Prostate gland (tissue), 2 donors: ENCODE results near the gene RAPGEF4. TPM values are rescaled to one million over a fixed set of nuclear protein-coding genes. Genes with fewer than 3 reads are reported as not detected.

ENCODE experiments used
- DNase-seq: peaks from one replicate; pipeline ENCODE4 v3.0.0-alpha.2; 2019; ENCODE audit warnings: low spot score
- H3K27ac ChIP-seq, 2 donors: fragments of 200-600 bp; sonication (generic); 2 replicates each; pipeline ENCODE4 v1.5.1; 2017 to 2019
- H3K27me3 ChIP-seq: fragments of 200-600 bp; sonication (generic); replicated peaks from 2 replicates; pipeline ENCODE4 v1.5.1; 2019; ENCODE audit not compliant: insufficient read depth
- H3K36me3 ChIP-seq, 2 donors: fragments of 200-600 bp; sonication (generic); 1 replicate in 1 of 2; 2 replicates in 1 of 2; pipeline versions ENCODE4 v1.5.1 to v1.8.1; 2017 to 2019
- H3K4me1 ChIP-seq: fragments of 200-600 bp; sonication (generic); replicated peaks from 2 replicates; pipeline ENCODE4 v1.5.1; 2019
- H3K4me3 ChIP-seq, 2 donors: fragments of 200-600 bp; sonication (generic); 2 replicates each; pipeline ENCODE4 v1.5.1; 2017 to 2019
- H3K9me3 ChIP-seq: fragments of 200-600 bp; sonication (generic); 2 replicates; pipeline ENCODE4 v1.5.1; 2017
- CTCF ChIP-seq, 4 experiments: fragments of 200-600 bp in 2 of 4; fragments of 450-650 bp in 2 of 4; sonication (generic) in 2 of 4; IDR thresholded peaks; 1 replicate in 3 of 4; 2 replicates in 1 of 4; pipeline ENCODE4 v1.5.1; 2016 to 2019; ENCODE audit warnings: antibody characterized with exemption in 4 of 4, mild to moderate bottlenecking in 2 of 4, moderate library complexity in 2 of 4
- POLR2A ChIP-seq: fragments of 450-650 bp; IDR thresholded peaks from one replicate; pipeline ENCODE4 v1.6.1; 2016; ENCODE audit warnings: antibody characterized with exemption, mild to moderate bottlenecking
- POLR2AphosphoS5 ChIP-seq: sonication (generic); formaldehyde crosslinking; IDR thresholded peaks from one replicate; pipeline ENCODE4 v1.6.1; 2017; ENCODE audit warnings: antibody characterized with exemption
- WGBS: methylation state at CpG from one replicate; pipeline ENCODE4 v1.1.5; 2018; 5-methylcytosine and 5-hydroxymethylcytosine counted together
- intact Hi-C: fragments of 100-400 bp; cut with DNase I; formaldehyde crosslinking; loops from one replicate; pipeline ENCODE4 v1.14.2; 2022
- total RNA-seq, 2 donors: library from RNA; depleted of rRNA; stranded (reverse); fragments of >200 nt; gene quantifications; one replicate each; pipeline ENCODE4 v1.1.0, GENCODE V29; 2016

RAPGEF4 gene
- total RNA-seq, 2 donors from 2014 or later, result 7.3 to 31.0 TPM

- Histone ChIP-seq H3K36me3 (no peaks in the 10 kb centered on the region), H3K4me3 (no peak overlapping the region), H3K27me3 (no peaks in the 10 kb centered on the region), H3K27ac (no peak overlapping the region), H3K9me3 (no peaks in the 10 kb centered on the region), H3K4me1 (no peaks in the 10 kb centered on the region)
- no peak for DNase-seq
- 59% methylated on average over 7 of the region's 7 CpGs for WGBS
- intact Hi-C loops, result no loop called here
- no peak for TF ChIP-seq POLR2A
- no peak for TF ChIP-seq POLR2AphosphoS5
- TF ChIP-seq CTCF (IDR thresholded peaks at IDR 0.05), result no peak
These were observed 86.0 kb downstream of the RAPGEF4 start for GRCh38 chr2:172821370-172822338.

DNA sequence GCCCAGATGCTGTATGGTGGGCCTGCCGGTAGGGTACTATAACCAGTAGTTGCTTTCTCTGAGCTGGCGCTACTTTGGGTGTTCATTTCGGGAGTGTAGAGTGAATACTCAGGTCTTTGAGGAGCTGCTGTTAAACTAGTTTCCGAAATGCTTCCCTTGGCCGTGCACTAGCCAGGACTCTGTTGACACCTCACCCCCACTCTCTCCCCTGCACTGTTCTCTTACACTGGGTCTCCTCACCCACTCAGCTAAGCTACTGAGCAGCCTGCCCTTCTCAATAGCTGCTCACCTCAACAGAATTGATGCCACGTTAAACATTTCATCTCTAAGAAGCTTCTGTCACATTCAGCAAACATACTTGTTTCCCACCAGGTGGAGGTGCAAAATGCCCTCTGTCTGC, 86.9 kb downstream of the RAPGEF4 start:
- WGBS, result 96% methylated on average over 6 of the region's 6 CpGs
- TF ChIP-seq POLR2AphosphoS5 (no peak), CTCF (IDR thresholded peaks at IDR 0.05) (no peak), POLR2A (no peak)
- H3K9me3 ChIP-seq, result no peaks in the 10 kb centered on the region
- no peaks in the 10 kb centered on the region for H3K27me3 ChIP-seq
- H3K36me3 ChIP-seq, result no peaks in the 10 kb centered on the region
- H3K27ac ChIP-seq, result no peak overlapping the region
- H3K4me1 ChIP-seq, result no peaks in the 10 kb centered on the region
- H3K4me3 ChIP-seq, result no peak overlapping the region
- intact Hi-C loops, result no loop called here
- DNase-seq, result no peak

DNA sequence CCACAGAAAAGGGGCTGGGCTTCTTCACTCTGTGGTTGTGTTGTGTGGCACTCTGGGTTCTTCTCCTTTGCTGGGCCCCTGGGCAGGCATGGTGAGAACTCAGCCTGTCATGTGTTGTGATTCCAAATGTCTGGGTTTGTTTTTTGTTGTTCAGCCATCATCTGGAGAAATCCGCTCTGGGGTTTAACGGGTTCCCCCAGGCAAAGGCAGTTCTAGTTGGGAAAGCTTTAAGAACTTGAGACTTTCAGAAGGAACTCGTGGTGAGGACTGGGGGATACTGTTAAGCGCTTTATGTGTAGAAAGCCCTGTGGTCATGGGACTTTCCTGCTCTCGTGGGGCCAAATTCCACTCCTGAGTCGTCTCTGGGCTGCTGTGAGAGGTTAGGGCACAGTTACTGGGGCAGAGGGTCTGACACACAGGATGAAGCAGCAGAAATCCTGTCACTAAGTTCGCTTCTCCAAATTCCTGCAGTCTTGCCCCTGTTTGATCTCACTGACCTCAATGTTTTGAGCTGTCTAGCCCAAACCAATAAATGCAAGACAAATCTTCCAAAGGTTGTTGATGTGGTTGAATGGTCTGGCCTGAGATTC, 87.7 kb downstream of the RAPGEF4 start:
- WGBS, result 81% methylated on average over 7 of the region's 7 CpGs
- Histone ChIP-seq H3K27ac (no peak overlapping the region), H3K27me3 (no peaks in the 10 kb centered on the region), H3K4me1 (no peaks in the 10 kb centered on the region), H3K36me3 (no peaks in the 10 kb centered on the region), H3K9me3 (no peaks in the 10 kb centered on the region), H3K4me3 (no peak overlapping the region)
- intact Hi-C loops, result no loop called here
- DNase-seq, result no peak
- TF ChIP-seq POLR2A (no peak), POLR2AphosphoS5 (no peak), CTCF (IDR thresholded peaks at IDR 0.05) (no peak)

- no peaks in the 10 kb centered on the region for H3K36me3 ChIP-seq
- H3K4me3 ChIP-seq, result no peak overlapping the region
- TF ChIP-seq POLR2AphosphoS5, result no peak
- no peak for TF ChIP-seq CTCF (IDR thresholded peaks at IDR 0.05)
- TF ChIP-seq POLR2A, result no peak
- no peaks in the 10 kb centered on the region for H3K4me1 ChIP-seq
- no peaks in the 10 kb centered on the region for H3K27me3 ChIP-seq
- H3K27ac ChIP-seq, result no peak overlapping the region
- H3K9me3 ChIP-seq, result no peaks in the 10 kb centered on the region
- intact Hi-C loops, result no loop called here
- 93% methylated on average over 3 of the region's 3 CpGs for WGBS
- DNase-seq, result no peak
These were observed 90.9 kb downstream of the RAPGEF4 start for GRCh38 chr2:172826522-172826921.
